Muscle layer of colon (tissue), 2 donors: Measurements from ENCODE around the gene HNRNPM.

ENCODE experiments used
- H3K27ac ChIP-seq: one replicate; pipeline ENCODE4 v1.7.0; 2013; ENCODE audit warnings: low read depth, mild to moderate bottlenecking, low read length, moderate library complexity
- H3K27me3 ChIP-seq, 2 donors: one replicate each; pipeline ENCODE4 v1.7.0; 2013; ENCODE audit warnings: low read length in 2 of 2, mild to moderate bottlenecking in 2 of 2; ENCODE audit not compliant: insufficient read depth in 2 of 2, control insufficient read depth in 1 of 2
- H3K36me3 ChIP-seq: one replicate; pipeline ENCODE4 v1.7.0; 2013; ENCODE audit warnings: mild to moderate bottlenecking, low read length; ENCODE audit not compliant: insufficient read depth
- H3K4me1 ChIP-seq: one replicate; pipeline ENCODE4 v1.7.0; 2013; ENCODE audit warnings: mild to moderate bottlenecking, low read length; ENCODE audit not compliant: insufficient read depth
- H3K4me3 ChIP-seq, 2 donors: one replicate each; pipeline ENCODE4 v1.7.0; 2013; ENCODE audit warnings: low read length in 2 of 2, low read depth in 1 of 2, mild to moderate bottlenecking in 1 of 2, moderate library complexity in 1 of 2
- H3K9ac ChIP-seq: one replicate; pipeline ENCODE4 v1.7.0; 2013; ENCODE audit warnings: low read length
- H3K9me3 ChIP-seq: one replicate; pipeline ENCODE4 v1.7.0; 2013; ENCODE audit warnings: mild to moderate bottlenecking, low read length
- donor health status: abdominal sarcoma.
- donor health status: Adenocarcinoma of cecum.

Gene HNRNPM

GRCh38 chr19:8462571-8462970 lies 17.8 kb downstream of the HNRNPM start:
- Histone ChIP-seq H3K36me3 (peaks cover 43% of the 10 kb centered on the region), H3K27me3 (no peaks in the 10 kb centered on the region), H3K4me3 (no peak overlapping the region), H3K4me1 (peaks cover 55% of the 10 kb centered on the region), H3K27ac (no peak overlapping the region), H3K9me3 (no peaks in the 10 kb centered on the region), H3K9ac (no peak overlapping the region)

DNA sequence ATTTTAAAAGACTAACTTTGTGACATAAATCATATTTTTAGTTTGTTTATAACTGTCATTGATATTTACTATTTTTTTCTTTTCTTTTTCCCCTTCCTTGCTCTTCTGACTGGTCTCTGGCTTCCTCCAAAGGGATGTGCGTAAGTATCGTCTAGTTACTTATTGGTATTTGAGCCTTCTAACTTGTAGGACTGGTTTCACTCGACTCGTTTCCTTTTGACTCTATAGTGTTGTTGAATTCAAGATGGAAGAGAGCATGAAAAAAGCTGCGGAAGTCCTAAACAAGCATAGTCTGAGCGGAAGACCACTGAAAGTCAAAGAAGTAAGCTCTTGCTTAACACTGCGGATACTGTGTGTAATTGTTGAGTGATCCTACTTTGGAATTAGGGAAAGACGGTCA lies 18.6 kb downstream of the HNRNPM start:
- Histone ChIP-seq H3K27ac (no peak overlapping the region), H3K27me3 (no peaks in the 10 kb centered on the region), H3K9me3 (no peaks in the 10 kb centered on the region), H3K4me3 (no peak overlapping the region), H3K9ac (no peak overlapping the region), H3K36me3 (peaks cover 50% of the 10 kb centered on the region), H3K4me1 (peaks cover 47% of the 10 kb centered on the region)

DNA sequence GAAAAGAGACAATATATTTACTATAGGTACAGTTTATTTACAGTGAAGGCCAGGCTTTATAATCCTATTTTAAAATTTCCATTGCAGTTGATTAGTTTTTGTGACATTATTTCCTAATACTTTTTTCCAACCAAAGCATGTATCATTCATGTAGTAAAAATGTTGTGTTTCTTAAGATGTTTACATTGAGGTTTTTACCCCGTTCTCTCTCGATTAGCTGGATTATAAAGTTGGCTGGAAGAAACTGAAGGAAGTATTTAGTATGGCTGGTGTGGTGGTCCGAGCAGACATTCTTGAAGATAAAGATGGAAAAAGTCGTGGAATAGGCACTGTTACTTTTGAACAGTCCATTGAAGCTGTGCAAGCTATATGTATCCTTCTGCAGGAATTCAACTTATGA lies 21.2 kb downstream of the HNRNPM start:
- H3K4me1 ChIP-seq = peaks cover 22% of the 10 kb centered on the region
- H3K4me3 ChIP-seq = no peak overlapping the region
- no peaks in the 10 kb centered on the region for H3K27me3 ChIP-seq
- H3K27ac ChIP-seq = no peak overlapping the region
- no peak overlapping the region for H3K9ac ChIP-seq
- H3K36me3 ChIP-seq = peaks cover 76% of the 10 kb centered on the region
- no peaks in the 10 kb centered on the region for H3K9me3 ChIP-seq

GRCh38 chr19:8468124-8468523 lies 23.3 kb downstream of the HNRNPM start:
- Histone ChIP-seq H3K4me1 (peaks cover 4% of the 10 kb centered on the region), H3K9ac (no peak overlapping the region)

DNA sequence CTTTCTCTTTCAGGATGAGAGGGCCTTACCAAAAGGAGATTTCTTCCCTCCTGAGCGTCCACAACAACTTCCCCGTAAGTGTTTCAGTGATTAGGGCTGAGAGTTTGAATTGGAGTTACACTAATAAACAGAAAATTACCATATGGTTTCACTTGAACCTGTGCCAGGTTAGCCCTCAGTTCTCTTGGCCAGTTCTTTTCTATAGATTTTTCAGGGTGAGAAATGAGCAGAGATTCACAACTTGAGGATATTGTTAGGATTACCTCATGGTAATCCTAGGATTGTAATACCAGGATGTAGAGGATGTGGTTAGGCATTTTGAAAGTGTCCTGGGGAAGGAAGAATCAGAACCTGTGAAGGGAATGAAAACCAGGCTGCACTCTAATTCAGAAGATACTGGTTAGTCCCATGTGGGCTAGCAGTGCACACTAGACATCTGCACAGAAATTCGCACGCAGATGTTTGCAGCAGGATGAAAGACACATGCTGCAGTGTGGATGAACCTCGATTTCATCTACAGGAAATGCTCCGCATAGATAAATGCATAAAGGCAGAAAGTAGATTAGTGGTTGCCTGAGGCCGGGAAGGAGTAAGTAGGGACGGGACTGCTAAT lies 24.1 kb downstream of the HNRNPM start:
- peaks cover 90% of the 10 kb centered on the region for H3K36me3 ChIP-seq
- no peak overlapping the region for H3K27ac ChIP-seq

More at GRCh38 chr19:8468124-8468523, 23.3 kb downstream of the HNRNPM start:
- H3K27ac ChIP-seq = no peak overlapping the region
- peaks cover 91% of the 10 kb centered on the region for H3K36me3 ChIP-seq
- H3K4me3 ChIP-seq = no peak overlapping the region
- H3K9me3 ChIP-seq = no peaks in the 10 kb centered on the region
- H3K27me3 ChIP-seq = no peaks in the 10 kb centered on the region

GRCh38 chr19:8469613-8470368 lies 25.0 kb downstream of the HNRNPM start:
- no peak overlapping the region for H3K4me3 ChIP-seq
- no peaks in the 10 kb centered on the region for H3K4me1 ChIP-seq
- no peaks in the 10 kb centered on the region for H3K27me3 ChIP-seq
- no peak overlapping the region for H3K9ac ChIP-seq
- no peak overlapping the region for H3K27ac ChIP-seq
- H3K36me3 ChIP-seq = peaks cover 90% of the 10 kb centered on the region
- no peaks in the 10 kb centered on the region for H3K9me3 ChIP-seq

More for the DNA sequence above, 24.1 kb downstream of the HNRNPM start:
- no peaks in the 10 kb centered on the region for H3K9me3 ChIP-seq
- no peak overlapping the region for H3K4me3 ChIP-seq
- no peaks in the 10 kb centered on the region for H3K4me1 ChIP-seq
- H3K27me3 ChIP-seq = no peaks in the 10 kb centered on the region
- no peak overlapping the region for H3K9ac ChIP-seq

GRCh38 chr19:8473648-8474476 lies 29.1 kb downstream of the HNRNPM start:
- Histone ChIP-seq H3K4me1 (peaks cover 9% of the 10 kb centered on the region), H3K4me3 (no peak overlapping the region), H3K27ac (no peak overlapping the region), H3K36me3 (peaks cover 73% of the 10 kb centered on the region), H3K9me3 (no peaks in the 10 kb centered on the region), H3K27me3 (no peaks in the 10 kb centered on the region), H3K9ac (no peak overlapping the region)

- Histone ChIP-seq H3K4me3 (no peak overlapping the region), H3K36me3 (peaks cover 66% of the 10 kb centered on the region), H3K27me3 (no peaks in the 10 kb centered on the region), H3K27ac (no peak overlapping the region), H3K9ac (no peak overlapping the region), H3K4me1 (peaks cover 10% of the 10 kb centered on the region), H3K9me3 (no peaks in the 10 kb centered on the region)
These were observed 30.2 kb downstream of the HNRNPM start for GRCh38 chr19:8475005-8475404.

DNA sequence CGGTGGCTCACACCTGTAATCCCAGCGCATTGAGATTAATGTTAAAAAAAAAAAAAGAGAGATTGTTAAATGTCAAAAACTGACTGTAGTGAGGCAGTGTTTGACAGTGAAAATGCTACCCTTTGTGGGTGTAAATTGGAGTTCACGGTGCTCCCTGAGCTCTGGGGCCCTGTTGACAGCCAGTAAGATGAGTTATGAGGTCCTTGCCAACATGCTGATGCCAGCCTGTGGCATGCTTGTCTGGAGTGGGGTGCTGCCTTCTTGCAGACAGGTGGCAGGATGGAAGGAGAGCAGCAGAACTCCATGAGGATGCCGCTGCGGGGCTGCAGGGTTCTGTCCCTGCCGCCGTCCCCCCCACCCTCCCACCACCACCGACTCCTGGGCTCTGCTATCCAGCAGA lies 31.7 kb downstream of the HNRNPM start:
- no peak overlapping the region for H3K9ac ChIP-seq
- H3K9me3 ChIP-seq = no peaks in the 10 kb centered on the region
- no peak overlapping the region for H3K4me3 ChIP-seq
- H3K4me1 ChIP-seq = peaks cover 17% of the 10 kb centered on the region
- H3K27me3 ChIP-seq = no peaks in the 10 kb centered on the region
- H3K36me3 ChIP-seq = peaks cover 63% of the 10 kb centered on the region
- no peak overlapping the region for H3K27ac ChIP-seq

DNA sequence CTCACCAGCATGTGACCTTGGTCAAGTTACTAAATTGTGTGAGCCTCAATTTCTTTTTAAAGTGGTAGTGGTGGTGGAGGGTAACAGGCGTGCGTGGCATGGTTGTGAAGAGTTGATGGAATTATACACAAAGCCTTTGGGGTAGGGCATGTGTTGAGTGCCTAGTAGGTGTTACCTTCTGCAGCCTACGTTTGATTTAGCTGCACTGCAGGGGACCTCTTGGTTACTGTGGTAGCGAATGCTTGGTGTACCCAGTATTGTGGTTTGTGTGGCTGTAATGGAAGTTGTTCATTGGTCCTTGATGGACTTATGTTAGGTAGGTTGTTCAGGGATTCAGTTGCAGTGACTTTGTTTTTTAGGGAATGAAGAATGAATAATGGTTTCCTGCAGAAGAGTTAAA lies 33.1 kb downstream of the HNRNPM start:
- Histone ChIP-seq H3K27ac (no peak overlapping the region), H3K36me3 (peaks cover 56% of the 10 kb centered on the region), H3K4me1 (peaks cover 18% of the 10 kb centered on the region)

DNA sequence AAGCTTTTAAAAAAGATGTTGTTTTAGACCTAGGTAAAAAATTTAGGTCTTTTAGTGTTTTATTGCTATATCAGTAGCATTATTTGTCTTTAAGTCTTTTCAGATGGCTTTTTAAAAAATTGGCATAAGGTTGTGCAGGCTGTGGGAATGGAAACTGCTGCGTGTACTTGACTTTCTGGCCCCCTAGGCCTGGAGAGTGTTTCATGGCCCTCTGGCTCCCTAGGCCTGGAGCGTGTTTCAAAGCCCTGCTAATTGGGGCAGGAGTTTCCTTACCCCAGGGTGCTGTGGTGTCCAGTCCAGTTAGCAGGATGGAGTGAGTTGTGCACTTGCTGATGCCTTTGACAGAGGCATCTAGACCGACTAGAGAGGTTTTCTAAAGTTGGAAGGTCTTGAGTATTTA lies 33.8 kb downstream of the HNRNPM start:
- H3K9ac ChIP-seq = no peak overlapping the region
- no peak overlapping the region for H3K4me3 ChIP-seq
- H3K27ac ChIP-seq = no peak overlapping the region
- H3K36me3 ChIP-seq = peaks cover 61% of the 10 kb centered on the region
- H3K27me3 ChIP-seq = no peaks in the 10 kb centered on the region
- H3K9me3 ChIP-seq = no peaks in the 10 kb centered on the region
- peaks cover 18% of the 10 kb centered on the region for H3K4me1 ChIP-seq

More for the DNA sequence above, 33.1 kb downstream of the HNRNPM start:
- Histone ChIP-seq H3K27me3 (no peaks in the 10 kb centered on the region), H3K9me3 (no peaks in the 10 kb centered on the region), H3K9ac (no peak overlapping the region), H3K4me3 (no peak overlapping the region)
